RCC 7860 (cell line): ENCODE results near the gene TAPT1.
"Not testable (repeated sequence)": the region's sequence is repeated elsewhere in the genome, so short reads cannot be mapped to it uniquely, and the experiment has no call there.

ENCODE experiments used
- DNase-seq: peaks from one replicate; pipeline ENCODE4 v3.0.0-alpha.2; 2015; ENCODE audit warnings: low spot score
- FAIRE-seq: peaks from 2 replicates; lab custom pipeline; 2012; peaks lifted over from hg19 to GRCh38; lab: Jason Lieb, UNC

The TAPT1 gene

DNA sequence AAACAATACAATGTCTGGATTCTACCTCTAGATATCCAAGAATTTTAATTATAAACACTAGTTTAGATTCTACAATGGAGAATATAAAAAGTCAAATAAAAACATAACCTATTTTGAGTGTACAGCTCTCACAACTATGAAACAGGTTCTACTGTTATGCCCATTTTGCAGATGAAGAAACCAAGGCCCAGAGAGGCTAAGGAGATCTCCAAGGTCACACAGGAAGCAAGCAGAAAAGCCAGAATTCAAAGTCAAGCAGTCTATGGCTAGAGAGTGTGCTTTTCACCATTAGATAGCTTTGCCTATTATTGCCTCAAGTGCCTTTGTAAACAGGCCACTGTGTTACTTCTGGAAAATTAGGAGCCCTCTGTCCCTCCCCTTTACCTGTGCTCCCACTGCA lies 7.3 kb downstream of the TAPT1 start:
- DNase-seq (no peak), FAIRE-seq (no peak)

- DNase-seq (no peak), FAIRE-seq (no peak)
Observed at GRCh38 chr4:16217300-16218051, 8.8 kb downstream of the TAPT1 start.

DNA sequence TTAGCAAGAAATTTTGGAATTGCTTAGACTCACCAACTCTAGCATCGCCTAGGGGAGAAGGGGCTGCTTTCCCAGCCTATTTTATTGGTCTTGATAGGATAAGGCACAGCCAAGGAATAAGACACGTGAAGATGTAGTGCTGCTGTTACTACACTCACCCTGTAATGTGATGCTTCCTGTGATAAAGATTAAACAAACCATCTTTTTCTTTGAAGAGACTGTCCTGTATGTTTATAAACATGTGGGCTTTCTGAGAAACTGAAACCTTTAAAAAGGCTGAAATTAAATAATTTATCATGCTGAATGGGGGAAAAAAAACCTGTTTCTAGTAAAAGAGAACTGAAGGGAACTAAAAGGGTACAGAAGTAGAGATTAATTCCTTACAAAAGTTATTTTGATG lies 13.2 kb downstream of the TAPT1 start:
- no peak for DNase-seq
- no peak for FAIRE-seq

DNA sequence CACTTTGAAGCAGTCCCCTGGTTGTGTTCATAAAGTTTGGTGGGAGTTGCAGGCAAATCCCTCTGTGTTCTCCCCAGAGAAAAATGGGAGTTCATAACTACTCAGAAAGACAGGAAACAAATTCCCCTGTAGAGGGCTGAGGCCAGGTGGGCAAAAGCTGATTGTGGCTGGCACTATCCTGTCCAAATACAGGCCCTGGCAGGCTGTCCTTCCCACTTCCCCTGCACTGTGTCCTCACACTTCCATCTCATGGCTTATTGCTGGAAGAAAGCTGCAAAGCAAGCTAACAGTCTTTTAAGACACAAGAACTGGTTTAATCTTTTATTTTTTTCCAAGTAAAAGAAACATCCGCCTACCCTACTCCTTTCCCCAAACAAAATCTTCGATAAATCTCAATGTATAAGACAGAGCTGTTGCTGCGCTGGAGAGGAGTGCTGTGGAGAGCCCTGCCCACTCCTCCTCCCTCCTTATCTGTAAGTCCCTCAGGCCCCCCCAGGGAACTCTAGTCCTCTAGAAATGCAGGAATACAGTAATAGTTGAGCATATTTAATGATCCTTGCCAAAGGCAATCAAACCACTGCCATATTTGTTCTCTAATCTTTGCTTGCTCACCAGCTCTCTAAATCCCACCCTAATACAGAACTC lies 14.0 kb downstream of the TAPT1 start:
- FAIRE-seq (no peak), DNase-seq (no peak)

GRCh38 chr4:16207409-16207808 lies 18.9 kb downstream of the TAPT1 start:
- FAIRE-seq: no peak
- no peak for DNase-seq

DNA sequence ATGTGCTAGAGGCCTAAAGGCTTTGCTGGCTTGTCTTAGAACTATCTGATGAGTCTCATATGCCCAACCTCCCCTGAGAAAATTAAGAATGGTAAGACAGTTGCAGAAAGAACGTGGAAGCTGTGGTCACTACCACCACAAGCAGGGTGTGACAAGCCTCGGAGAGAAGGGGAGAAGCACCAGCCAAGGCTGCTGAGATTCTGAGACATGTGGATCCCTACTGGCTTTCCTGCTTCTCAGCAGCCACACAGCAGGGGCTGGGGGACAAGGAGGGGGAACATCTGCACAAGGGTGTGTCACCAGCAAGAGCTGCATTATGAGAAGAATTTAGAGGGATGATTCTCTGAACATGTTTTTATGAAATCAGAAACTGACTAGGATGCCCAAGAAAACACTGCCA lies 19.4 kb downstream of the TAPT1 start:
- DNase-seq: no peak
- FAIRE-seq: no peak

GRCh38 chr4:16206301-16206700 lies 20.0 kb downstream of the TAPT1 start:
- FAIRE-seq: no peak
- no peak for DNase-seq

GRCh38 chr4:16205298-16206164 lies 20.7 kb downstream of the TAPT1 start:
- DNase-seq: peak; percentile 36
- FAIRE-seq: no peak

DNA sequence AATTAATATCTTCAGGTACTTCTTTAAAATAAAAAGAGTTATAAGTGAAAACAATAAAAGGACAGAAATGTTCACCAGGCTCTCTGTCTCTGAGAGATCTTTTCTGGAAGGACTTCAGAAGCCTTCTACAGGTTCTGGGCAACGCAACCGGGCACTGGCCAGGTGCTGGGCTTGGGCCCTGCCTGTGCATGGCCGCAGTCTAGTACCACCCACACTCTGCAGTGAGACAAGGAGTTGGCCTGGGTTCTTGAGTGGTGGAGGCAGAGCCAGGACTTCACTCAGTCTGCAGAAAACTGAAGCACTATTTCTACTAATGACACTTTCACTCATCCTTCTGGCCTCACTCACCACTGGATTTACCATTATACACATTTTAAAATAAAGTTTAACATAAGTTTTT lies 21.8 kb downstream of the TAPT1 start:
- FAIRE-seq: no peak
- no peak for DNase-seq

DNA sequence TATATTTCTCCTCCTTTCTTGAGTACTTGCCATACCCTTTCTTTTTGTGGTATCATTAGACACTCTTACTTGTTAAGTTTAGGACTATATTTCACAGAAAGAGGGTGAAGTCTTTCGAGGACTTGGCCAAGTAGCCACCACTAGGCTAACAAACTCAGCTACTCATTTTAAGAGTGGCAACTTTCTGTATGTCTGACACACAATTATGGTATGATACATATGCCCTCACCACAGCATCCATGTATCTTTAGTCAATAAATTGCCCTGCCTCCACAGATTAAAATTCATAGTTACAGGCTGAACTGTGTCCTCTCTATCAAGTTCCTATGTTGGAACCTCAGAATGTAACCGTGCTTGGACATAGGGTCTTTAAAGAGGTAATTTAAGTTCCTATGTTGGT lies 23.2 kb downstream of the TAPT1 start:
- no peak for DNase-seq
- no peak for FAIRE-seq

- DNase-seq: no peak
- FAIRE-seq: no peak
Observed at GRCh38 chr4:16202598-16202997, 23.7 kb downstream of the TAPT1 start.

DNA sequence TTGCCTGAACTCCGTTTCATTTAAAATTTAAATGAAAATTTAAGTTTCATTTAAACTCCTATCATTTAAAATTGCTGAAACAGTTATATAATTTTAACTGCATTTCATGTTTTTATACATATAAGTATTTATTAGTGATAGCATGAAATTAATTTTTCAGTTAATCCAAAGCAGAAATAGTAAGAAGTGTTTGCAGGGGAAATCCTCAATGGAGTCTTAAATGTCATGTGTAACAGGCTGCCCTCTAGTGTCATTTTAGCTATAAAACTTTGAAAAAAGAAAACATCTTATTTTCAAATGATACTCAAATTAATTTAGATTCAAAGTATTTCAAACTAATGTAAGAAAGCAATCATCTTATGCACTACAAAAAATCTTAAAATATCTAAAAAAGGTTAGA lies 27.2 kb downstream of the TAPT1 start:
- FAIRE-seq (peak; percentile 89), DNase-seq (peak; percentile 19)

DNA sequence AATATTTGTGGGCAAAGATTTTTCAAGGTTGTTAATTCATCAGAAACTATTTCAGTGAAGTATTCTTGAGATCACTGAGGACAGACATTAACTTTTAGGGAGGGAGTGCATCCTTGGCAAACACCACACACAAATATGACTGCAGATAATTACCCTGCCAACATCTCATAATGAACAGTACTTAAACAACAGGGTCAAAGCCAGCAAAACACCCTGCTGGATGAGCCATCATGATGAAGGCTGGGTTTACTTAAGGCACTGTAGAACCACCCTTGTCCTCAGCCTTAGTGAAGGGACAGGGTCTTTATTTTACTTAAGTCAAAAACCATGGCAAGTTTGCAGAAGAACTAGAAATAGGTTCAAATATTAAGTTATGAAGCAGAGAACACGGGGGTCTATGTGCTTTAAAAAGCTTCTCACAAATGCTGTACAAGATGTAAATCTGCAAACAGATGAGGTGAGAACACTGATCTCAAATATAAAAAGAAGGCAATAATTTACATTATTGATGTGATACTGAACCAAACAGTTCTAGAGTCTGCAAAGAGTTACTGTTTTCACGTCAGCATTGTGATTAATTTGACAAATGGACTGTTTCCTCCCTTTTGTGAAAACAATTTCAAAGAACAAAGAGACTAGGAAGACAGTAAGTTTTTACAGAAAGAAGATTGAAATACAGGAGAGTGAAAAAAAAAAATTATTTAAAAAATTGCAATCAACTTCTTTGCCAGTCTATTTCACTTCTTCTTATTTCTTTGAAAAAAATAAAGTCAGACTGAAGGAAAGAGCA lies 28.2 kb downstream of the TAPT1 start:
- no peak for FAIRE-seq

GRCh38 chr4:16196482-16197393 lies 29.5 kb downstream of the TAPT1 start:
- DNase-seq: no peak
- no peak for FAIRE-seq

More for the DNA sequence above, 28.2 kb downstream of the TAPT1 start:
- no peak for DNase-seq

DNA sequence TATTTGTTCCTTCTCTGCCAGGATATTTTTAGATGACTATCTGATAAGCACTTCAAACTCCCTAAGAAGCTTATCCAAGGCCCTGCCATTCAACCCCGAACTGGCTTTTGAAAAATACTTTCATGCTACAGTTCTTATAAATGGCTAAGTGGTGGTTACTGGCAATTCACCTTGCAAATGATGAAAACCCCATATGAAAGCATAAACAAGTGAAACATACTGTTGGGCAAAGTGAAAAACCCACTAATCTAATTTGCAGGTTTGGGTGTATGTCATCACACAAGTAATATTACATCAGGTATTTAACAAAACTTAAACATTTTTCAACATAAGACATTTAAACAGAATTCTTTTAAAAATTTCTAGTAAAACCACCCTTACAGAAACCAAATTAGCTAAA lies 31.1 kb downstream of the TAPT1 start:
- no peak for FAIRE-seq
- no peak for DNase-seq

DNA sequence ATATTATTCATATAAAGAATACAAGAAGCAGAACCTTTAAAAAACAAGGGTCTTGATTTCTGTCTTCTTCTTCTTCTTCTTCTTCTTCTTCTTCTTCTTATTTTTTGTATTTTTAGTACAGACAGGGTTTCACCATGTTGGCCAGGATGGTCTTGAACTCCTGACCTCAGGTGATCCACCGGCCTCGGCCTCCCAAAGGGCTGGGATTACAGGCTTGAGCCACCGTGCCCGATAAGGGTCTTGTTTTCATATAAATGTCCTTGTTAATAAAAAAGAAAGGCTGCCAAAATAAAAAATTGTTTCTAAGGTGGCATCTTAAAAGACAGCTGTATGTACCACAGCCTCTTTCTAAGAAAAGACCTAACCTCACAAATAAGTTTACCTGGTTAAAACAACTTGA lies 31.5 kb downstream of the TAPT1 start:
- FAIRE-seq, DNase-seq: not testable (repeated sequence)

DNA sequence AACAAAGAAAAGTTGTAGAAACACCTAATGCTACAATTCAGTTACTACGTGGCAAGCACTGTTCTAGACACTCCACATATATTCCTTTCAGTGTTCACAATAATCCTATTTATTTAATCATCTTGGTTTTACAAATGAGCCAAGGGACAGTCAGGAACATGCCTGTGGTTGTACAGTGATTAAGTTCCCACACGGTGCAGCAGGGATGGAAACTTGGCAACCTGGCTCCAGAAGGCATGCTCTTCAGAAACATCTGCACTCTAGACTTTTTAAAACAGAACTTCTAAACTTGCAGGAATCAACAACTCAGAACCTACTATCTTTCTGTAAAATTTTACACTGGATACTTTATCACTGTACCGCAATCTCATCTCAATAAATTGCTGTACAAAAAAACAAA lies 32.1 kb downstream of the TAPT1 start:
- no peak for DNase-seq
- no peak for FAIRE-seq

DNA sequence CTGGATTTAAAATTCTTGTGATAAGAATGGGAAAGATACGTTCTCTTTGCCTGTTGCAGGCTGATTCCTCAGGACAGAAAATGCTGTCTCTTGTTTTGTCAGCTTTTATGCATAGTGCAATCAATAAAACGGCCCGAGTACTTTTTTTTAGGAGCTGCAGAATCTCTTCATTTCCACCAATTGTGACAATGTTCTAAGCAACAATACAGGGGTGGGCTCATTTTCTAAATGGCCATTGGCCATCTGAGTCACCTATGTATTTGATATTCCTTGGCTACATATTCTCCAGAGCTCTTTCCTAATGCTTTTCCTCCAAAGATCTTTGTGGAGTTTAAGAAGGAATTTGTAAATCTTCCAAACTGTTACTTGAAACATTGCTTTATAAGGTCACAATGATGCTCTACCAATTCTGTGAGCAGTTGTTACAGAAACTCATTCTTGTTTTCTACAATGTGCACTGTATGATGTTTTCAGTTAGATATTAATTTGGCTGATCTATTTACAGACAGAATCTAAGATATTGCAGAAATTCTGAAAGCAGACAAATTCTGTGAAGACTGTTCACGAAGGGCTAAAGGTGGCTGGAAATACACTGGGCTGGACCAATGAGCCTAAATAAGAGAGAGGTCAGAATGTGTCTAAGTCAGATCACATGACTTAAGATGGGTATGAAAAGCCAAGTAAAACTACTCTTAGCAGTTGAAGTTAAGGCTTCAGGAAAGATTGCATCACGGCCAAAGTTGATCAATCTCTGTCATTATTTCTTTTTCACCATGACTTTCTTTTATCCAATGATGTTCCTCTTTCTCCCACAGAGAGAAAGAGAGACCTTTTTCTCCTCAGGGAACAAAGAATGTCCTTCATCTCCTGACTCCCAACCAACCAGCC lies 33.4 kb downstream of the TAPT1 start:
- DNase-seq: no peak
- no peak for FAIRE-seq

- DNase-seq (no peak), FAIRE-seq (no peak)
Observed at GRCh38 chr4:16192057-16192456, 34.2 kb downstream of the TAPT1 start.
